ENCODE data around the gene RBM6.

DNA sequence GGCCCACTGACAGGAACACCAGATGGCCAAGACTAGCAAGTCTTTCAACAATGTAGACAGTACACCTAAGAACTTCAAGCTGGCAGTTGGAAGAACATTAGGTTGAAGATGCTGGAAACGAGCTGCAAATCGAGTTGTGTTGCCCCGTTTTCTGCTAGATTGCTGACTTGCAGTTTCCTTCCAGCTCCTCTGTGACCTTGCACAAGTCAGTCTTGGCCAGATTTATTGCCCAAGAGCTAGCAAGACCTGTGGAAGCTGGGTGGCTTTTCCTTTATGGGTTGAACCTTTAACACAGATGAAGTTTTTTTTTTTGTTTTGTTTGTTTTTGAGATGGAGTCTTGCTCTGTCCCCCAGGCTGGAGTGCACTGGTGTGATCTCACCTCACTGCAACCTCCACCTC, 2.9 kb upstream of the RBM6 start:
- TF ChIP-seq NR2C2 (CRISPR knock-in tag; IDR thresholded peaks at IDR 0.05): no peak
- TF ChIP-seq, protein P1, sequence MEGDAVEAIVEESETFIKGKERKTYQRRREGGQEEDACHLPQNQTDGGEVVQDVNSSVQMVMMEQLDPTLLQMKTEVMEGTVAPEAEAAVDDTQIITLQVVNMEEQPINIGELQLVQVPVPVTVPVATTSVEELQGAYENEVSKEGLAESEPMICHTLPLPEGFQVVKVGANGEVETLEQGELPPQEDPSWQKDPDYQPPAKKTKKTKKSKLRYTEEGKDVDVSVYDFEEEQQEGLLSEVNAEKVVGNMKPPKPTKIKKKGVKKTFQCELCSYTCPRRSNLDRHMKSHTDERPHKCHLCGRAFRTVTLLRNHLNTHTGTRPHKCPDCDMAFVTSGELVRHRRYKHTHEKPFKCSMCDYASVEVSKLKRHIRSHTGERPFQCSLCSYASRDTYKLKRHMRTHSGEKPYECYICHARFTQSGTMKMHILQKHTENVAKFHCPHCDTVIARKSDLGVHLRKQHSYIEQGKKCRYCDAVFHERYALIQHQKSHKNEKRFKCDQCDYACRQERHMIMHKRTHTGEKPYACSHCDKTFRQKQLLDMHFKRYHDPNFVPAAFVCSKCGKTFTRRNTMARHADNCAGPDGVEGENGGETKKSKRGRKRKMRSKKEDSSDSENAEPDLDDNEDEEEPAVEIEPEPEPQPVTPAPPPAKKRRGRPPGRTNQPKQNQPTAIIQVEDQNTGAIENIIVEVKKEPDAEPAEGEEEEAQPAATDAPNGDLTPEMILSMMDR (IDR thresholded peaks at IDR 0.05): no peak
- no peak for TF ChIP-seq CREB1 (CRISPR knock-in tag; IDR thresholded peaks at IDR 0.05)
- TF ChIP-seq ESRRA (CRISPR knock-in tag; IDR thresholded peaks at IDR 0.05; ENCODE audit: borderline replicate concordance): no peak
- TF ChIP-seq ZNF121 (CRISPR knock-in tag; IDR thresholded peaks at IDR 0.05): no peak
- no peak for TF ChIP-seq TEAD4 (CRISPR knock-in tag; IDR thresholded peaks at IDR 0.05)
- TF ChIP-seq ETV6 (CRISPR knock-in tag; IDR thresholded peaks at IDR 0.05): no peak
- TF ChIP-seq, protein P2, sequence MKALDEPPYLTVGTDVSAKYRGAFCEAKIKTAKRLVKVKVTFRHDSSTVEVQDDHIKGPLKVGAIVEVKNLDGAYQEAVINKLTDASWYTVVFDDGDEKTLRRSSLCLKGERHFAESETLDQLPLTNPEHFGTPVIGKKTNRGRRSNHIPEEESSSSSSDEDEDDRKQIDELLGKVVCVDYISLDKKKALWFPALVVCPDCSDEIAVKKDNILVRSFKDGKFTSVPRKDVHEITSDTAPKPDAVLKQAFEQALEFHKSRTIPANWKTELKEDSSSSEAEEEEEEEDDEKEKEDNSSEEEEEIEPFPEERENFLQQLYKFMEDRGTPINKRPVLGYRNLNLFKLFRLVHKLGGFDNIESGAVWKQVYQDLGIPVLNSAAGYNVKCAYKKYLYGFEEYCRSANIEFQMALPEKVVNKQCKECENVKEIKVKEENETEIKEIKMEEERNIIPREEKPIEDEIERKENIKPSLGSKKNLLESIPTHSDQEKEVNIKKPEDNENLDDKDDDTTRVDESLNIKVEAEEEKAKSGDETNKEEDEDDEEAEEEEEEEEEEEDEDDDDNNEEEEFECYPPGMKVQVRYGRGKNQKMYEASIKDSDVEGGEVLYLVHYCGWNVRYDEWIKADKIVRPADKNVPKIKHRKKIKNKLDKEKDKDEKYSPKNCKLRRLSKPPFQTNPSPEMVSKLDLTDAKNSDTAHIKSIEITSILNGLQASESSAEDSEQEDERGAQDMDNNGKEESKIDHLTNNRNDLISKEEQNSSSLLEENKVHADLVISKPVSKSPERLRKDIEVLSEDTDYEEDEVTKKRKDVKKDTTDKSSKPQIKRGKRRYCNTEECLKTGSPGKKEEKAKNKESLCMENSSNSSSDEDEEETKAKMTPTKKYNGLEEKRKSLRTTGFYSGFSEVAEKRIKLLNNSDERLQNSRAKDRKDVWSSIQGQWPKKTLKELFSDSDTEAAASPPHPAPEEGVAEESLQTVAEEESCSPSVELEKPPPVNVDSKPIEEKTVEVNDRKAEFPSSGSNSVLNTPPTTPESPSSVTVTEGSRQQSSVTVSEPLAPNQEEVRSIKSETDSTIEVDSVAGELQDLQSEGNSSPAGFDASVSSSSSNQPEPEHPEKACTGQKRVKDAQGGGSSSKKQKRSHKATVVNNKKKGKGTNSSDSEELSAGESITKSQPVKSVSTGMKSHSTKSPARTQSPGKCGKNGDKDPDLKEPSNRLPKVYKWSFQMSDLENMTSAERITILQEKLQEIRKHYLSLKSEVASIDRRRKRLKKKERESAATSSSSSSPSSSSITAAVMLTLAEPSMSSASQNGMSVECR (CRISPR knock-in tag; IDR thresholded peaks at IDR 0.05; ENCODE audit: borderline replicate concordance): no peak
- TF ChIP-seq, protein P3, sequence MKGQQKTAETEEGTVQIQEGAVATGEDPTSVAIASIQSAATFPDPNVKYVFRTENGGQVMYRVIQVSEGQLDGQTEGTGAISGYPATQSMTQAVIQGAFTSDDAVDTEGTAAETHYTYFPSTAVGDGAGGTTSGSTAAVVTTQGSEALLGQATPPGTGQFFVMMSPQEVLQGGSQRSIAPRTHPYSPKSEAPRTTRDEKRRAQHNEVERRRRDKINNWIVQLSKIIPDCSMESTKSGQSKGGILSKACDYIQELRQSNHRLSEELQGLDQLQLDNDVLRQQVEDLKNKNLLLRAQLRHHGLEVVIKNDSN (CRISPR knock-in tag; IDR thresholded peaks at IDR 0.05): no peak
- TF ChIP-seq, protein P4, sequence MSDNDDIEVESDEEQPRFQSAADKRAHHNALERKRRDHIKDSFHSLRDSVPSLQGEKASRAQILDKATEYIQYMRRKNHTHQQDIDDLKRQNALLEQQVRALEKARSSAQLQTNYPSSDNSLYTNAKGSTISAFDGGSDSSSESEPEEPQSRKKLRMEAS (CRISPR knock-in tag; IDR thresholded peaks at IDR 0.05): no peak
